ENCODE data around the gene MRPL17. TPM values are rescaled to one million over a fixed set of nuclear protein-coding genes. Genes with fewer than 3 reads are reported as not detected.

Gene MRPL17
- total and polyA plus RNA-seq, 9 of the 15 experiments (the other 6 are each of a cell fraction or from before 2014, with no cell fraction given): 33.9 to 81.6 (median 43.9) TPM

DNA sequence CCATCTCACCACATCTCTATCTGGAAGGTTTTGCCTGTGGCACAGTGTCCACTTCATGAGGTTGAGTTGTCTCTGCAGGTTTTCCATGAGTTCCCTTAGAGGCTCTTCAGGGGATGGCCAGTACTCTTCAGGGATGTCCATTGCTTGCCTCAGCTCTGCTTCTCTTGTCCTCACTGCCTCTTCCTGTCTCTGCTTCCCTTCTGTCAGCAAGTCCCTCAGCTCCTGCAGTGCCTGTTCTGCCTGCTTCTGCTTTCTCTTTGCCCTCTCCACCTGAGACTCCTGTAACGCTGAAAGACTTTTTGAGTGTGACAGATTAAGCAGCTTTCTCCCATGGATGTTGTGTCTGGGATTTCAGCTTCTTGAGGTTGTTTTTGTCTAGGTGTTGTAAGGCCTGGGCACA is 38.2 kb upstream of the MRPL17 start:
- no peak overlapping the region for H3K4me2 ChIP-seq (ENCODE audit: insufficient read depth, low read length)
- WGBS (ENCODE audit: insufficient coverage, low coverage, missing lambda C conversion rate): 40% methylated on average over 1 of the region's 1 CpG
- no peak overlapping the region for H3K27ac ChIP-seq (ENCODE audit: extremely low read depth, low read depth, low read length)
- no peak for DNase-seq (ENCODE audit: extremely low read depth in 1 of 4, low spot score in 3 of 4)
- peak; percentile 44 for FAIRE-seq
- ATAC-seq: no peak
- no peaks in the 10 kb centered on the region for H3K9me1 ChIP-seq (ENCODE audit: control insufficient read depth, insufficient read depth, low read length)
- intact Hi-C loops (cut with micrococcal nuclease): no loop called here
- H3K4me3 ChIP-seq: no peak overlapping the region
- H3K36me3 ChIP-seq (ENCODE audit: control insufficient read depth, insufficient read depth, low read length): no peaks in the 10 kb centered on the region
- CTCF ChIA-PET (ENCODE audit: low intra/inter-chr PET ratio): no interaction called here
- H3K9ac ChIP-seq (ENCODE audit: insufficient read depth in 1 of 2, low read depth in 2 of 2, low read length in 2 of 2): no peak overlapping the region
- no peaks in the 10 kb centered on the region for H3K27me3 ChIP-seq (ENCODE audit: control insufficient read depth in 2 of 2, insufficient read depth in 2 of 2, low read length in 2 of 2)
- no peaks in the 10 kb centered on the region for H3K4me1 ChIP-seq (replicated peaks in 1 of 2; ENCODE audit: control insufficient read depth in 2 of 2, insufficient read depth in 2 of 2, low read length in 2 of 2)
- BruUV-seq (replicated peaks): no TSS peak
- in situ Hi-C loops (cut with MboI): no loop called here
- H2AFZ ChIP-seq (ENCODE audit: low read depth, low read length): no peak overlapping the region
- TF ChIP-seq HMGN3 (IDR thresholded peaks at IDR 0.05; ENCODE audit: borderline replicate concordance, extremely low read depth, insufficient read length, low read depth, low read length): no peak
- TF ChIP-seq BRD9 (IDR thresholded peaks at IDR 0.05; ENCODE audit: low read depth, partially characterized antibody): no peak
- no peak for TF ChIP-seq CHAMP1 (IDR thresholded peaks at IDR 0.05)
- no peak for TF ChIP-seq MBD2 (IDR thresholded peaks at IDR 0.05; ENCODE audit: borderline replicate concordance, low read depth)
- TF ChIP-seq BCL6 (CRISPR knock-in tag; IDR thresholded peaks at IDR 0.05): no peak
- no peak for TF ChIP-seq ILF3 (IDR thresholded peaks at IDR 0.05; ENCODE audit: borderline replicate concordance)
- TF ChIP-seq WHSC1 (IDR thresholded peaks at IDR 0.05; ENCODE audit: low read length): no peak
- TF ChIP-seq GMEB1 (CRISPR knock-in tag; IDR thresholded peaks at IDR 0.05): no peak
- no peak for TF ChIP-seq PHF8 (IDR thresholded peaks at IDR 0.05; ENCODE audit: borderline replicate concordance, low read length)
- TF ChIP-seq SNIP1 (IDR thresholded peaks at IDR 0.05; ENCODE audit: low read depth): no peak
- TF ChIP-seq ZBTB17 (CRISPR knock-in tag; IDR thresholded peaks at IDR 0.05): no peak
- no peak for TF ChIP-seq NR2C2 (CRISPR knock-in tag; IDR thresholded peaks at IDR 0.05)
- TF ChIP-seq NR2C2 (tag; IDR thresholded peaks at IDR 0.05): no peak
- no peaks in the 10 kb centered on the region for H3K79me2 ChIP-seq (ENCODE audit: control insufficient read depth, insufficient read depth, low read length)
- POLR2A ChIA-PET: interaction anchor here (0.6 to 1.0 kb wide), 2 partner anchors 36 to 278 kb away, joined by 3 to 4 read pairs; no protein-coding TSS in a partner anchor
- H3K9me3 ChIP-seq (replicated peaks; ENCODE audit: control insufficient read depth, insufficient read depth, low read depth, low read length): no peaks in the 10 kb centered on the region
- H4K20me1 ChIP-seq (replicated peaks; ENCODE audit: control insufficient read depth, insufficient read depth, low read length): no peaks in the 10 kb centered on the region

Measured in K562 (cell line).